EH (cell line): ENCODE results near the gene SDS.
A peak's percentile ranks its signal among the peaks of the same experiment; 100 is the strongest.

Source experiments
- DNase-seq: peaks from one replicate; pipeline ENCODE4 v3.0.0-alpha.2; 2015; ENCODE audit warnings: low read depth

Gene SDS

DNA sequence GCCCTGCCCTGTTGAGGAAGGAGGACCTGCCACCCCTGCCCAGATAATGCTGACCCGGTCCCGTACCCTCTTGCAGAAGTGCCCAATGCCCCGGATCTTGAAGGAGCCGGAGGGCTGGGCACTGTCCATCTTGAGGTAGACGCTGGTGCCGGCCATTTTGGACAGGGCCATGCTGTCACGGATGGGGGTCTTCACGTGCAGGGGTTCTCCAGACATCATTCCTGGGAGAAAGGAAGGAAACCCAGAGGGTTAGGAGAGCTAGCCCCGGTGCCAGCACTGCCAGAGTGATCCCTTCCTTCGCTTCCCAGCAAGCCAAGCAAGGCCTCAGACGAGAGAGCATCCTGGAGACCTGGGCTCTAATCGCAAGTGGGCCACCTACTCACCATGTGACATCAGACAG, 4.2 kb downstream of the SDS start:
- no peak for DNase-seq

GRCh38 chr12:113398346-113399290, 5.1 kb downstream of the SDS start:
- no peak for DNase-seq

DNA sequence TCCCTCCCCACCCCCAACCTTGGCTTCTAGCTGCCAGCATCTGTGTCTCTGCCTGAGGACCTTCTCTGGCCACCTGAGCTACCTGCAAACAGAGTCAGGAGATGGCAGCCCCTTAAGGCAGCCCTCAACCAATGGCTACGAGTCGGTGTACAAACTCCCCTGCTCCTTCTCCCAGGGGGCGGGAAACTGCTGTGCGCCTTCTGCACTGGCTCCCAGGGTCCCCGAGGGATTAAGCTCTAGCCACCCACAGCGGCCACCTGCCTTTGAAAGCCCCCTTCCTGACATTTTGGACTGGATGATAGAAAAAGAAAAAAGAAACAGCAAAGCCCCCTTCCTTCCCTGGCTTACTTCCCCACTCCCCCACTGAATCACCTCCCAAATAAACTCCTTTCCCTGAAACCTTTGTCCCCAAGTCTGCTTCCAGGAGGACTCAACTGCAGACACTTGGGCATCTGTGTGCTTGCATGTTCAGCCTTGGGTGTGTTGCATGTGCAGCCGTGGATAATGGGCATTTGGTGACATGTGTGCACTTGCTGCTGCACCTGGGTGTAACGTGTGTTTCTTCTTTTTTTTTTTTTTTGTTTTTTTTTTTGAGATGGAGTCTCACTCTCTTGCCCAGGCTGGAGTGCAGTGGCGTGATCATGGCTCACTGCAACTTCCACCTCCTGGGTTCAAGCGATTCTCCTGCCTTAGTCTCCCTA, 6.0 kb downstream of the SDS start:
- no peak for DNase-seq

GRCh38 chr12:113396828-113397496, 6.7 kb downstream of the SDS start:
- no peak for DNase-seq

DNA sequence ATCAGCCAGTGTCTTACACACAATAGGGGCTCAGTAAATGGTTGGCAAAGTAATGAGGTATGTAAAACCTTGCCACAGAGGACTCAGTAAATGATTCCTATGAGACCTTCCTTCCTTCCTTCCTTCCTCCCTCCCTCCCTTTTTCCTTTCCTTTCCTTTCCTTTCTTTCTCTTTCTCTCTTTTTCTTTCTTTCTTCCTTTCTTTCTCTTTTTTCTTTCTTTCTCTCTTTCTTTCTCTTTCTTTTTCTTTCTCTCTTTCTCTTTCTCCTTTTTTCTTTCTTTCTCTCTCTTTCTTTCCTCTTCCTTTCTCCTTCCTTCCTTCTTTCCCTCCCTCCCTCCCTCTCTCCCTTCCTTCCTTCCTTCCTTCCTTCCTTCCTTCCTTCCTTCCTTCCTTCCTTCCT, 7.5 kb downstream of the SDS start:
- DNase-seq: no peak

DNA sequence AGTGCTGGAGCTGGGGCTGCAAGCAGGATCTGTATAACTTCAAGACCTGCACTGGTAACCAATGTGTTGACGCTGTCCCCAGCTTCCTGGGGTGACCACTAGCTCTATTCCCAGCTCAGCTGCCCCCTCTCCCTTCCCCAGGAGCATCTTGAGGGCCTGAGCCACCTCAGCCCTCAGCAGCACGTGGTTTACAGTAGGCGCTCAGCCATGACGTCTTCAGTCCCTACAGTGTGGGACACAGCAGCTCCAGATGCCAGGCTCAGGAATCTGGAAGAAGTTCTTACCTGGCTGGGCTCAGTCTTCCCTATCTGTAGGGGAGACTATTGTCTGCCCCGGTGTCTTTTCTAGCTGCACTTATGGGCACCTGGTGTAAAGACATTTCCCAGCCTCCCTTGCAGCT, 8.6 kb downstream of the SDS start:
- no peak for DNase-seq

- no peak for DNase-seq
These were observed 9.9 kb downstream of the SDS start for GRCh38 chr12:113393749-113394148.

DNA sequence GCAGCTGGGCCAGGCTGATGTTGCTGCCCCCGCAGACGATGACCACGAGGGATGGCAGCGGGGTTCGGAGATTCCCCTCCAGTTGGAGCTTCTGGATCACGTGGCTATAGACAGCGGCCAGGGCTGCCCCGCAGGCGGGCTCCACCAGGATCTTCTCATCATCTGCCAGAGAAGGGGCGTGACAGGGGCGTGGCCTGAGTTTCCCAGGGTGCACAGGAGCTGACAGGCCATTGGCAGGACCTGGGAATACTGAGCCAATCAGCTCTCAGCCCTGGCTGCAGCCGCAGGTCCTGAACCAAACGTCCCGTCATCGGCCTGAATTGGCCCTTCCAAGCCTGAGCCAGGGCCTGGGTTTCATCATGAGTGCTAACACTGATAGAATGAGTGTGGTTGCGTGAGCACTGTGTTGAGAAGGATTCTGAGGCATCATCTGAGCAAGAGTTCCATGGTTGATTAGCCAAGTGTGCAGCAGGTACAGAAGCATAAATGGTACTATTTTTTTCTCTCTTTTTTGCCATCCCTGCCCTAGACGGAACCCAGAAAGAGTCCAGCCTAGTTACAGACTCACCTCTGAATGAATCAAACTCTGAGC, 10.6 kb downstream of the SDS start:
- DNase-seq: peak; percentile 23

DNA sequence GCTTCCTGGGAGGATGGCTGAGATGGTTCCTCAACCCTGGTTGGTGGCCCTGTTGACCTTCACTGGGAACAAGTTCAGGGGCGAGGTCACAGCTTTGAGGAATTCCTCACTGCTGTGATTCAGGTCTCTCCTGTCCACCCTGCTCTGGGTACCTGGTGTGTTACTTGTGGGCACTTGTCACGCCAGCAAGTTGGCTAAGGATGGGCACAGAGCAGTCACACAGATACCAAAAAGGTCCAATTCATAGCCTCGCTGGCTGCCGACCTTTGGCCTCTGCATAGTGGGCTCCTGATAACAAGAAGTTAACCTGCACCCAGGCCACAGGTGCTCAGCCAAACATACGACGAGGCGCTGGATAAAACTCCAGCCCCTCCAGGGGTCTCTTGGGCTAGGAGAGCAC, 11.2 kb downstream of the SDS start:
- no peak for DNase-seq

- DNase-seq: no peak
These were observed 11.9 kb downstream of the SDS start for GRCh38 chr12:113391650-113392337.

DNA sequence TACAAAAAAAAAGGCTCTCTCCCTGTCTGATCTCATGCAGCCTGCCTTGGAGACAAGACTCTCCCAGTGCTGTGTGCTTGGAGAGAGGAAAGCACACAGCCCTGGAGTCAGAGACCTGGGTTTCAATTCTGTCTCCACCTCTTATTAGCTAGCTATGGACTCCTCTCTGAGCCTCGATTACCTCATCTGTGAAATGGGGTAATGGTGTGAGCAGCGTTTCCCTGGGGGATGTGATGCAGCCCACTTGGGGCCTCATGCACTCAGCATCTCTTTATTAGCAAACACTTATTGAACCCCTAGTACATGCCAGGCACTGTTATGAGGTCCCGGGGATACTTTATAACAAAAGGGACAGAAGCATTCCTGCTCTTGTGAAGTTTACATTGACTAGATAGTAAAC, 12.5 kb downstream of the SDS start:
- no peak for DNase-seq

DNA sequence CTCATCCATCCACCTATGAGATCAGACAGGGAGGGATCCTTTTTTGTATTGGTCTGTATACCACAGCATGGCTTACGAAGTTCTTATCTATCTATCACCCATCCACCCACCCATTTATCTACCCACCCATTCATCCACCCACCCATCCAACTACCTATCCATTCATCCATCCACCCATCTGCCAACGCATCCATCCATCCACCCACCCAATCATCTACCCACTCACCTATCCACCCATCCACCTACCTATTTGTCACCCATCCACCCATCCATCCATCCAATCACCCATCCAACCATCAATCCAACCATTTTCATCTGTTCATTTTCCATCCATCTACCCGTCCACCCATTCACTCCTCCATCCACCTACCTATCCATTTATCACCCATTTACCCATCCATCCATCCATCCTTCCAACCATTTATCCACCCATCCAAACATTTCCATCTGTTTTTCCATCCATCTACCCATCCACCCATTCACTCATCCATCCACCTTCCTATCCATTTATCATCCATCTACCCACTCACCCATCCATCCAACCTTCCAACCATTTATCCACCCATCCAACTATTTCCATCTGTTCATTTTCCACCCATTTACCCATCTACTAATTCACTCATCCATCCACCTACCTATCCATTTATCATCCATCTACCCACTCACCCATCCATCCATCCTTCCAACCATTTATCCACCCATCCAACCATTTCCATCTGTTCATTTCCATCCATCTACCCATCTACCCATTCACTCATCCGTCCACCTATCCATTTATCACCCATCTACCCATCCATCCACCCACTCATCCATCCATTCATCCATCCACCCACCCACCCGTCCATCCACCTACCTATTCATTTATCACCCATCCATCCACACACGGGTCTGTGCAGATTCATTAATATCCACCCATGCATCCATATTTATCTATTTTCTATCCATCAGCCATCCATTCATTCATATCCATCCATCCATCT, 13.3 kb downstream of the SDS start:
- no peak for DNase-seq

GRCh38 chr12:113388351-113388750, 15.3 kb downstream of the SDS start:
- no peak for DNase-seq

- DNase-seq: no peak
These were observed 16.1 kb downstream of the SDS start for GRCh38 chr12:113387631-113388030.

- DNase-seq: no peak
These were observed 16.7 kb downstream of the SDS start for GRCh38 chr12:113386866-113387566.

DNA sequence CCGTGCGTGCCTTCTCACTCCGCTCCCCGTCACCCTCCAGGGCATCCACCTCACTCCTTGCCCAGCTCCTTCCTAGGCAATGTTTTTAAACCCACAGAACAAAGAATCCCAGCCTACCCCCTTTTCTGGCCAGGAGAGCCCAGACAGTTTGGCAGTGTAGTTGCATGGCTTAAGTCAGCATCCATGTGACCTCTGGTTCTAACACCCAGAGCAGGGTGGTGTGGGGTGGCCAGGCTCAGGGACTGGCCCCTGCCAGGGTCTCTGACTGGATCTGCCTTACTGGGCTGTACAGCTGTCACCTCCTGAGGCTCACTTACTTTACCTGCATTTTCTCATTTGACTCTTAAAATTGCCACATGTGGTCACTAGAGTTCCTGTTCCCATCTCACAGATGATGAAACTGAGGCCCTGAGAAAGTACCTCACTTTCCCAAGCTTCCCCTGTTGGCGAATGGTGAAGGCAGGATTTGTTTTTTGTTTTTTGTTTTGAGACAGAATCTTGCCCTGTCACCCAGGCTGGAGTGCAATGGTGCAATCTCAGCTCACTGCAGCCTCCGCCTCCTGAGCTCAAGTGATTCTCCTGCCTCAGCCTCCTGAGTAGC, 18.3 kb downstream of the SDS start:
- DNase-seq: no peak

DNA sequence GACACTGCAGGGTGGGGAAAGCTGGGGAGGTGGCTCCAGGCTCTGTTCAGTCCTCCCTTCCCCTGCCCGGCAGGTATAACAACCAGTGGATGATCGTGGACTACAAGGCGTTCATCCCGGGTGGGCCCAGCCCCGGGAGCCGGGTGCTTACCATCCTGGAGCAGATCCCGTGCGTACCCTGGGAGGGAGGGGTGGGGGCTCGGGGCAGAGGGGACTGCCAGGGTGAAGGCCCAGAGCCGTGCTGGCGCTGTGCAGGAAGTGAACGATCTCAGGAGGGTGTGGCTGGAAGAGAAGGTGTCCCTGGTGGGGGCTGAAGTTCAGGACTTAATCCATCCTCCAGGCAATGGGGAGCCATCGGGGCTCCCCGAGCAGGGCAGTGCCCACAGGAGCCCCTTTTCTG, 18.9 kb downstream of the SDS start:
- DNase-seq: no peak

DNA sequence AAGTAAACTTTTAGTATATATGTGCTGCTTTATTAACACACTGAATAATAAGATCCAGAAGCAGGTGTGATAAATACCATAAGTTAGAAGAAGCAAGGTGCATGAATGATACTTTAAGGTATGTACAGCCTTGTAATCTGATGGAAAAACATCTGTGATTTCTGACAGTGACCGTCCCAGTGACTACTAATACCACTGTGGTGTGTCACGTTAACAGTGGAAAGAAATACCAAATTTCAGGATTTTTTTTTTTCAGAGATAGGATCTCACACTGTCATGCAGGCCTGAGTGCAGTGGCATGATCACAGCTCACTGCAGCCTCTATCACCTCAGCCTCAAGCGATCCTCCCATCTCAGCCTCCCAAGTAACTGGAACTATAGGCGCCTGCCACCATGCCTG, 21.5 kb downstream of the SDS start:
- DNase-seq: no peak

- no peak for DNase-seq
These were observed 22.5 kb downstream of the SDS start for GRCh38 chr12:113381220-113381619.

DNA sequence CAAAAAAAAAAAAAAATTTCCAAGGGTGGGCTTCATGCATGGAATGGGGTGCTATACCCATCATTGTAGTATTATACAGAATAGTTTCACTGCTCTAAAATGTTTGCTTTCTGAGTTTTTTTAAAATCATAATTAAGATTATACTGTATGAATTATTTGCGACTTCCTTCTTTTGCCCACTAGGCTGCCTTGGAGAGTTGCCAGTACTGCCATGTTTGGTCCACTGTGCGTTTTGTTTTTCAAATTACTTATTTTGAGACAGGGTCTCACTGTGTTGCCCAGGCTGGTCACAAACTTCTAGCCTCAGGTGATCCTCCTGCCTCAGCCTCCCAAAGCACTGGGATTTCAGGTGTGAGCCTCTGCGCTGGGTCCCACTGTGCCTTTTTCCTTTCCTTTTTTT, 25.4 kb downstream of the SDS start:
- DNase-seq: no peak
